Activated gamma-delta T cell (primary cell): ENCODE data around the gene LMBR1L.
A peak's percentile ranks its signal among the peaks of the same experiment; 100 is the strongest.
"Not testable (repeated sequence)": the region's sequence is repeated elsewhere in the genome, so short reads cannot be mapped to it uniquely, and the experiment has no call there.

Experiments
- DNase-seq: peaks from one replicate; lab custom pipeline; 2025; lab: John Stamatoyannopoulos, UW

LMBR1L gene

GRCh38 chr12:49086116-49086515 is 24.5 kb downstream of the LMBR1L start:
- DNase-seq, result no peak

GRCh38 chr12:49084438-49084837 is 26.2 kb downstream of the LMBR1L start:
- DNase-seq, result no peak

DNA sequence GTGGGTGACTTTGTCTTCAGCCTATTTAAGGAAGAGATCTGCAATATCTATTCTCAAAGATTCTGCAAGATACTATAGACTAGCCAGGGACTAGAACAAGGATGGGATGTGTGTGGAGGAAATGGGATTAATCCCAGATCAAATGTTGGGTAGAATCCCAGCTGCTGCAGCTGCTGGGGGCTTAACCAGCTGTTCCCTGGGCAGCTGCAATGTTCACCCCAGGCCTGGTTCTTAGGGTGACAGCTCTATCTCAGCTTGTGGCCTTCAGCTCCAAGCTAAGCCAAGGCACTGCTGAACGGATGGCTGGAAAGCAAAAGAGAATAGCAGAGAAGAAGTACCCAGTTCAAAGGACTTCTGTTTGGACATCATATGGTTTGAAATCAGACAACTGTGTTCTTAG is 30.9 kb downstream of the LMBR1L start:
- DNase-seq, result no peak

DNA sequence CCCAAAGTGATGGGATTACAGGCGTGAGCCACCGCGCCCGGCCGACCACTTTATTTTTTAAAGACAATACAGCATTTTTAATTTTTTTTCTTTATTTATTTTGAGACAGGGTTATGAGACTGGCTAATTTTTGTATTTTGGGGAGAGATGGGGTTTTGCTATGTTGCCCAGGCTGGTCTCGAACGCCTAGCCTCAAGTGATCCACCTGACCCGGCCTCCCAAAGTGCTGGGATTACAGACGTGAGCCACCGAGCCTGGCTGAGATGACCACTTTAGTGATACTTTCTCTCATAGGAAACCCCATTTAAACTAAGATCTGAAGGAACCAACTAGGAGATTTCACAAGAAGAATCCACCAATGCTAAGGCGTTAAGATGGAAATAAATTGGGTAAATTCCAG is 39.7 kb downstream of the LMBR1L start:
- DNase-seq, result no peak

DNA sequence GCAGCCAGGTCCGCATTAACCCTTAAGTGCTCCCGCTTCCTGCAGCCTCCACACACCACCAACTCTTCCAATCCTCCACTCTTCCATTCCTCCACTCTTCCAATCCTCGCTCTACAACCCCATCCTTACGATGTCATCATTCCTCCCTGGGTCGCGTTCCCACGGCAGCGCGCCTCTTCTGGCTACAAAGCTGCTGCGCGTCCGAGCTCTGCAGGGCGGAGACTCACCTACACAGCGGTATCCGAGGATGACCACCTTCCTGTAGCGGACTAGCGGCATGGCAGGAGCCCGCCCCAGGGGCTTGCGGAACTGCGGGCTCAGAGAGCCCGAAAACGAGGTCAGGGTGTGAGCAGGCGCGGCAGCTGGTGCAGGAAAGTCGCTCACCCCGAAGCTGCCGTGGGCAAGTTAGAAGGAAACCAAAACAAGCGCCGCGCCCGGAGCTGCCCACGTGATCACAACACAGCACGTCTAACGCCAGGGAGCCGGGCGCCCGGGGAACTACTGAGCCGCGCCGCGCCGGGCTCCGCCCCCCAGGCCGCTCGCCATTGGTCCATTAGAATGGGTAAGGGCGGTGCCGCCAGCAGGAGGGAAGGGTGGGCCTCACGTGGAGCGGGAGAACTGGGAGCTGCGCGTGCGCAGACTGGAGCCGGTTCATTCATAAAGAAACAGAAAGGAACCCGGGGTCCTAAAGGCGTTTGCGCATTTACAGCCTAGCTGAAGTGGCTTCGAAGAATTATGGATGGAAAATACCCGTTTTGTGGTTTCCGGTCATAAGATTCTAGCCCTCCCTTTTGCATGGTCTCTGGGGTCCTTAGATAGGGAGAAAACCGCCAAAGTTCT is 40.9 kb downstream of the LMBR1L start, which contains the start of gene RHEBL1:
Gene RHEBL1 (minus strand): TSS at position 473 of the 840 bp plus-strand sequence. CDS start 194 bp downstream, at position 279.
- DNase-seq, result peak; percentile 98

DNA sequence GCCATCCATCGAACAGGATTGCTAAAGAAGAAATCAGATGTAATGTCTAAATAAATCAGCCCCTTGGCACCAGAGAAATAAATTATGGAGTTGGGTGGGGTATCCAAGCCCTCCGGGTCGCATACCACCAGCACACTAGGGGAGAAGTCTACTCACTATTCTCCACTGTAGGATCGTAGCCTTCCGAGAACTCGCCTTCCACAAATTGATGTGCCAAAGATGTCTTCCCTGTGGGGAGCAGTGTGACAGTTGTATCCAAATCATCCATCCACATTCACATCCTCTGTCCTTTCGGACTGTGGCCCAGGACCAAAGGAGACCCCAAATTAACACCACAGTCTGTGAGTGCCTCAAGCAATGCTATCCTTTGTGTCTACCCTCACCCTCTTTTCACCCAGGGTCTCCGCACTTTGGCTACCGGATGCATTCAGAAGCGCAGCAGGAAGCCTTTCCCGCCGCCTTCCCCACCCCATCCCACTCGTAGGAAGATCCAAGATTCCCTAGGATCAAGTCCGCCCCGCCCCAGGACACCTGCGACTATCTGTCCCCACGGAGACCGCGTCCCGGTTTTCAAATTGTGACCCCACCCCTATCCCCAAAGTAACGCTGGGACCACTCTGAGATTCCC is 41.7 kb downstream of the LMBR1L start:
- DNase-seq, result no peak

DNA sequence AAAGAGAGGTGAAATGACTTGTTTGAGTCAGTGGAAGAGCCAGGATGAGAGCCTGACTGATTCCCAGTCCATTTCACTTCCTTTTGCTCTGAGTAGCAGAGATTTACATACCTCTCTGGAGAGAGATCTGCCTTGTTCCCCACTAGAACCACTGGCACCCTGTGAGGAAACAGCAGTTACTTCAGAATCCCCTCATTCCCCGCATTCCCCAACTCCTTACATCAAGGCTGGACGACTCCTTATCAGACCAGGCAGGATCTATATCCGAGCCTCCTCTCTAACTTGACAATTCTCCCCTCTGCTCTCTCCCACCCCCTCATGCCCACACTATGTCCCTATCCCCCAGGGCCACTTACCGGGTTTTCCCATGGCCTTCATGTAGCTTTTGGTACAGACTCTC is 44.5 kb downstream of the LMBR1L start:
- no peak for DNase-seq

DNA sequence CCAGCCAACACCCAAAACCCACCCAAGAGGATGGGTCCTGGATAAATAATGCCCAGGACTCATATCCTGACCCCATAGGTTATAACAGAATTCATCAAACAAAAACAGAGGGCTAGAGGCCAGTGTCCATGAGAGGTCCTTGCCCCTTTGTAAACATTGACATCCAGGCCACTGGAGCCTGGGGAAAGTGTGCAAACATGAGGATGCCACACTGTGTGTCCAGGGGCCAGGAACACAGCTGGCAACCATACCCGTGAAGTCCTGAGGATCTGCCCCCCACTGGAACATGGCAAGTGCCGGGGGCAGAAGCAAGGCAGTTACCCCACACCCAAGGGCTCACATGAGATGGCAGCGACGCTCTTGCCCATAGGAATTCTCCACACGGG is 45.9 kb downstream of the LMBR1L start:
- DNase-seq, result no peak

- DNase-seq, result not testable (repeated sequence)
Observed at GRCh38 chr12:49061916-49062315, 48.7 kb downstream of the LMBR1L start.

- no peak for DNase-seq
Observed at GRCh38 chr12:49061157-49061650, 49.4 kb downstream of the LMBR1L start.

DNA sequence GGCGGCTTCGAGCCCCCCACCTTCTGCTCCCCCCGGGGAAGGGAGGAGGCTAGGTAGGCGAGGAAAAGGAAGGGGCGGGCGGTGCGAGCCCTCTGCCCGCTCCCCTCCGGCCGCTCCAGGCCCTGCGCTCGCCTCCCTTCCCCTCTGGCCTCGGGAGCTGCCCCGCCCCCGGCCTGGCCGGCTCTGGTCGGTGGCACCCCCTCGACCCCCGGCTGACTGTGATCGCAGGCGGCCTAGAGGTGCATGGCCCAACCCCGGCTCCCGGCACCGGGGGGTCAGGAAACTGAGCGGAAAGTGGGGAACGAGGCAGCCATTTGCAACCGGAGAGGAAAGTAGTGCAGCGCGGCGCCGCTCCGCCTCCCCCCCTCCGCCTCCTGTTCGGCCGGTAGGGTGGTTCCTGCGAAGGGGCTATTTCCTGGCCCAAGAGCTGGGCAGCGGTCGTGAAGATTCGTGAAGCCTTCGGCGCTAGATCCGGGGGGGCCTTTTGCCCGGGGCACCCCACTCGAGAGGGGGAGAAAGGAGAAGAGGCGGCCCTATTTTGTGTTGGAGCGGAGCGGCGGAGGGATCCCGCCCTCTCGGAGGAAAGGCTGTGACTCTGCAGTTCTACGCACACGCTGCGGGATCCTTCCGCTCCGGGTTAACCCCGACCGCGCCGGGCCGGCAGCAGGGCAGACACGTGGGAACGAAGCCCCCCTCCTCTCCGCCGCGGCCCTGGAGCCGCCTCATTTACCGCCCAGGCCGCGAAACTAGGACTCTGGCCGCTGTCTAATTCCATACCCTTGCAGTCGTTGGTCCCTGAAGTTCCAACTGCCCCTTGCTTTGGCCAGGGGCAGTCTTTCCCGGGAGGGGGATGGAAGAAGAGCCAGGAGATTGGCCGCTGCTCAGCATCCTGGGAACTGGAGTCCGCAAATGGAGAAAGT is 50.1 kb downstream of the LMBR1L start, which contains the start of gene KMT2D:
Gene KMT2D (minus strand): TSS at position 558 of the 920 bp plus-strand sequence. CDS start 5,470 bp downstream, outside the sequence.
- DNase-seq, result peak; percentile 75

GRCh38 chr12:49059299-49060171 is 51.1 kb downstream of the LMBR1L start:
- no peak for DNase-seq

DNA sequence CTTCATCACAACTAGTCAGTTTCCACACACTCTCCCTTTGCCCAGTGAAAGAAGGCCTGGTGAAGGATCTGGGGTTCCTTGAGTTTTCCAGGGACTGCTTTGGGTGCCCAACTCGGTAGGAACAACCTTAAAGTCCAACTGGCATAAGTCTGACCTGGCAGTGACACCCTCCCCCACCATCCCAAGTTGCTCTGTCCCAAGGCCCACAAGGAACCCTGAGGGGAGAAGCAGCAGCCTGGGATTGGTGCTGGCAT is 51.7 kb downstream of the LMBR1L start:
- DNase-seq, result no peak

GRCh38 chr12:49058366-49059044 is 52.1 kb downstream of the LMBR1L start:
- DNase-seq, result no peak

DNA sequence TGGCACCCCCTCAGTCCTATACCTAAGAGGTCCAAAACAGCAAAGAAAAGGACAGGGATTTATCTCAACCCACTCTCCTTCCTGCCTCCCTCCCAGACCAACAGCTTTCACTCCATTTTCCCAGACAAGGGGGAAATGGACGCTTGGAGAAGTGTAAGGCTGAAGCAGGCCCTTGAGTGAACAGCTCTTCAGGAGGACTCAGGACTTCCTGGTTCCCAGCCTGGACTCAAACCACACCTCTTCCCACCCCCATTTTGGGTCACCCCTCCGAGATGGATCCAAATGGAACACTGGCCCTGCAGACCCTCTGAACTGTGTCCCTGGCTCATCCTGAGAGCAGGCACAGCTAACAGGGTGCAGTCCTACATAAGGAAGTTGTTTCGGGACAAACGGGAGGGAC is 52.8 kb downstream of the LMBR1L start:
- no peak for DNase-seq

GRCh38 chr12:49055978-49056754 is 54.5 kb downstream of the LMBR1L start:
- no peak for DNase-seq

GRCh38 chr12:49055092-49055491 is 55.6 kb downstream of the LMBR1L start:
- DNase-seq, result no peak

- DNase-seq, result no peak
Observed at GRCh38 chr12:49054524-49054923, 56.1 kb downstream of the LMBR1L start.

- no peak for DNase-seq
Observed at GRCh38 chr12:49054096-49054495, 56.6 kb downstream of the LMBR1L start.
